Measurements from ENCODE around the gene SDC3.
A peak's percentile ranks its signal among the peaks of the same experiment; 100 is the strongest.
"Not testable (repeated sequence)": the region's sequence is repeated elsewhere in the genome, so short reads cannot be mapped to it uniquely, and the experiment has no call there.

Gene SDC3

DNA sequence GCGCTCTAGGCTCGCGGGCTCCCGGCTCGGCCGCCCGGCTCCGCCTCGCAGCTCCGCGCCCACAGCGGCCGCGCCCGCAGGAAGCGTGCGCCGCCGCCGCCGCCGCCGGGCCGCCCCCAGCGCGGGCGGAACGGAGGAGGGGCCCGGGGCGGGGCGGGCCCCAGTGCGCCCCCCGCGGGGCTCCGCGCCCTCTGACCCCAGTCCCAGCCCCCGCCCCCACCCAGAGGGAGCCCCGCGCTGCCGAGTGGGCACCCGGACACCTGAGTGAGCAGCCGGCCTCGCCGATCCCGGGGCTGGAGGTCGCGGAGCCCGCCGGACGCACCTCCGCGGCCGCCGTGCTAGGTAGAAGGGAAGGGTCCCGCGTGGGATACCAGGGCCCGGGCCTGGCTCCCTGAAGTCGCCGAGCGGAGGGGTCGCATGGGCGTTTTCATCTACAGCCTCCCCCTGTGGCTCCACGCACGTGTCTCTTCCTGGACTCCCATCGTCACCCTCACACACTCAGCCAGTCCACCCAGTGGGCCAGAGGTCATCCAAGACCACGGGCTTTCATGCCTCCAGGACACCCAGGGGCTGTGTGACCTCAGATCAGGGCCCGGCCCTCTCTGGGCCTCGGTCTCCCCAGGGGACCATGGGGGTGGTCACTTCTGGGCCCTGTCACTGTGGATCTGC lies at the start of gene SDC3:
TSS of gene SDC3 (minus strand) at position 63 of the 669 bp plus-strand sequence. CDS start 172 bp downstream, outside the sequence.
- no peak for DNase-seq

GRCh38 chr1:30957560-30958222 lies 49.1 kb upstream of the SDC3 start:
- DNase-seq: no peak

GRCh38 chr1:30955448-30956015 lies 47.0 kb upstream of the SDC3 start:
- DNase-seq: no peak

DNA sequence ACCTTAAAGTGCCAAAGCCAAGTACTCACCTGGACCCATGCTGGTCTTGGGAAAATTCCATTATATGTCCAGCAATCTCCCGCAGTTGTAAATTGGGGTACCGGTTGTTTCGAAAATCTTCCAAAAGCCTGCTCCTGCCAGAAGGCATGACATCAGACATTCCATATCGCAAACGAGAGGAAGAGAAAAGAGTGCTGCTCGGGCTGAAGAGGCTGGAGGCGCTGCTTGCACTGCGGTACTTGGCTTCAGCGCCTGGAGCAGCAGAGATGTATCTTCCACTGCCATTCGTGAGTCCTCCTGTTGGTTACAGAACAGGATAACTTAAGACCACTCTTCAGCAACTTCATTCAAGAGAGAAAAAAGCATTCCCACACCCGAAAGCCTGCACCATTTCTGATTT lies 45.1 kb upstream of the SDC3 start:
- DNase-seq: no peak

DNA sequence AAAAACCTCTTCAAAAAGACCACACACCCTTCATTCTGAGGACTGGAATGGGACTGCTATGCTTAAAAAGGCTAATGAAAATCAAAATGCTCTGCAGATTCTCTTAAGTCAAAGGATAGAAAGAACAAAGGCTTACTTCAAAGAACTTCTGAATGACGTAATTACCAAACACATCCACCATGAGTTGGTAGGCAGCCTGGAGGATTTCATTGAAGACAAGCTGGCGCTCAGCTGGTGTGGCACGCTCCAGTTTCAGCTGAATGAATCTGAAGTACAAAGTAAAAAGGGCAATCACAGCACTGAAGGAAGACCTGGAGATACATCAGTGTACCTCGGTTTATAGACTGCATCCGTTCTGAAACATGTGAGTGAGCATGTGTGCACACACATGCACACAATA lies 43.5 kb upstream of the SDC3 start:
- DNase-seq: no peak

GRCh38 chr1:30950700-30951099 lies 42.1 kb upstream of the SDC3 start:
- DNase-seq: no peak

DNA sequence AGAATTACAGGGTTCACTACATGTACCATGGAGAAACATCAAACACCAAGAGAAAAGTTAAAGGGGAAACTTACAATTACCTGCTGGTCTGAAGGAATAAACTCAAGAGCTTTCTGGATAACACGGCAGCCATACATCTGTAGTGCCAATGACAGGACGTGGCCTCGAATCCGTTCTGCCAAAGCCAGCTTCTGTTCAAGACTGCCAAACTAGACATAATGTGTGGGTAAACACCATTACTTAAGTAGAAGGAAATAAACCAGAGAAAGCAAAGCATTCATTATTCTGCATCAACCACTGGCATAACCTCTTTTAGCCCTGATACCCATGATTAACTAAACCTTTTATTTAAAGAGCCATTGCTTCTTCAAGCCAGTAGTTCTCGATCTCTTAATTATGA lies 41.5 kb upstream of the SDC3 start:
- no peak for DNase-seq

- not testable (repeated sequence) for DNase-seq
These were observed 40.9 kb upstream of the SDC3 start for GRCh38 chr1:30949487-30949838.

GRCh38 chr1:30948813-30949486 lies 40.4 kb upstream of the SDC3 start:
- DNase-seq: not testable (repeated sequence)

- no peak for DNase-seq
These were observed 39.7 kb upstream of the SDC3 start for GRCh38 chr1:30948278-30948677.

DNA sequence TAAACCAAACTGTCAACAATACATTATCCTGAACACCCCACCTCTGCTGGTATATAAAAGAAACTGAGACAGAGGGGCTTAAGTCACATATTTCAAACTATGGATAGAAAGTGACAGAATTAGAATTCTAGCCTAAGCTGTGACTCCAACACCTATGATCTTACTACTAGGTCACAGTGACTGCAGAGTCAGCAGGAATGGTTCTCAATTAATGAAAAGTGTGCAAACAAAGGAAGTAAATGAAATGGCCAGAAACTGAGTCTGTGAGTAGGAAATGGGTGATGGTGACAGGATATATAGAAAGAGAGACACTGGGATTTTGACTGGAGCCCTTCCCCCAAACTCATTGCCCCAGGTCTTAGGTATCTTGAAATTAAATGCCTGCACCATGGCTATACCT lies 38.7 kb upstream of the SDC3 start:
- DNase-seq: no peak

DNA sequence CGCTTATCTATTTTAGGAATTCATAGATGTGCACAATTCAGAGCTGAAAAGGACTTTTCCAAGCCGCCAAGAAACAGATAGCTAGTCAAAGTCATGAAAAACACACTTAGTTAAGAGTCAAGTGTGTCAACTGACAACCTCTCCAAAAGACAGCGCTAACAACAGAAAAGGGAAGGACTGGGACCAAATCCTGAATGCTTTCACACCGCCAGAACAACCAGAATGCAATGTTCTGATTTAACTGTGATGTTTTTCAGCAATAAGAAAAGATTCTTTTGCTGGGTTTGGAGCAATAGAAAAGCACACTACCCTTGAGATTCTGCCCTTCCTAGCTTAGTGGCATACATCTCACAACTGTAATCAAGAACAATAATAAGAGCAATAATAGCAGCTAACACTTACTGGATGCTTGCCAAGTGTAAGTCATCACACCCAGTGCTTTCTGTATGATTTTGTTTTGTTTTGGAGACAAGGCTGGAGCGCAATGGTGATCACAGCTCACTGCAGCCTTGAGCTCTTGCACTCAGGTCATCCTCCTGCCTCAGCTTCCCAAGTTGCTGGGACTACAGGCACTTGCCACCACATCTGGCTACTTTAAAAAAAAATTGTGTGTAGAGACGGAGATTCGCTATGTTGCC lies 33.9 kb upstream of the SDC3 start:
- no peak for DNase-seq

DNA sequence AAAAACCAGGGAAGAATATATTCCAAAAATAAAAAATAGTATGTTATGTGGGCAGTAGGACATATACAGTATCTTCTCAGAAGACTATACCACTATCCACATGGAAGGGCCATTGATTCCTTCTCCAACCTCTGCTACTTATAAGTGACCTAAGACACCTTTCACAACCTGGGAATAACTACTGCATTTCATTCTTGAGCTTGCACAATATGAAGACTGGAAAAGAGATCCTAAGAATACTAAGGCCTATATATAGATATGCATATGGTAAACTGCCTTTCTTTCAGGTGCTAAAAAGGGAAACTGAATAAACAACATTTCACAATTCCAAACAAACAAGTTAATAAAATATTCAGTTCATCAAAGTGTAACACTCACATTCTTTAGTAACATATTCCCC lies 32.0 kb upstream of the SDC3 start:
- no peak for DNase-seq

DNA sequence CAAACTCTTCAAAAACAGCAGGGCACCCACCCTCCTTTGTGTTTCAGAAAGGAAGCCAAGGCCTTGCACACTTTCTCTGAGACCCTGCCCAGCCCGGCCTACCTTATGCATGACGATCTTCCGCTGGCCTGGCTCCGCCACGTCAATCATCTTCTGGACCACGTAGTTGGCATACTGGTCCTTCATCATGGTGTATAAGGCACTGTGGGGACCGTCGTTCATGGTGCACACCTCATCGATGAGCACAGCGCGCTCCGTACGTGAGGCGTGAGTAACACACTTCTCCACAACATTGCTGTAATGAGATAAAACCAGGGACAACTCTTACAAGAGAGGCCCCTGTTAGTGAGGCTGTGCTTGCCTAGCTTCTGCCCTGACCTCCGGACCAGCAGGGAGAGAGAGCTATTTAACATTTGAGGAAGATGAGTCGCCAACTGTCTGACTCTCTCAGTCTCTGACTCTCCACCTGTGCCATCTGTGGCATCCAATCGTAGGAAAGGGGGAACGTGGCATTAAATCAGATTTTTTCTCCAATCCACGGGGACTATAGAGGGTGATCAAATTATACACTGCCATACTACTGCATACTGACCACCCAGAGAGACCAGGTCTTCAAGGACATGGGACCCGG lies 28.1 kb upstream of the SDC3 start:
- DNase-seq: no peak

- not testable (repeated sequence) for DNase-seq
These were observed 27.2 kb upstream of the SDC3 start for GRCh38 chr1:30935758-30936157.

DNA sequence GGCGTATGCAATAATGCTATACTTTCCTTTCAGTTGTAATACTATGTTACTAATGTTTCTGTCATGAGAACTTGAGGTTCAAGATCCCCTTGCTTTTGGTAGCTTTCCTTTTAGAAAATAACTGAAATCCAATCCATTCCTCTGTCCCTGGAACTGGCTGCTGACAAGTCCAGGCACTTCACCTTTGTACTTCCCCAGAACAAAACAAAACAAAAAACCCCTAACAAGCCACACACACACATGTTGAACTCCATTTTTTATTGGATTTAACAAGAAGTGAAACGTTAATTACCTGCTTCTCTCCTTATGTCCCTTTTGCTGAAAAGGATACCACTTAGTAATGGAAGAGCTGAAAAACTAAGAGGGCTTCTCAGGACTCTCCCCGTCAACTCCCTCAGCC lies 26.1 kb upstream of the SDC3 start:
- DNase-seq: no peak

DNA sequence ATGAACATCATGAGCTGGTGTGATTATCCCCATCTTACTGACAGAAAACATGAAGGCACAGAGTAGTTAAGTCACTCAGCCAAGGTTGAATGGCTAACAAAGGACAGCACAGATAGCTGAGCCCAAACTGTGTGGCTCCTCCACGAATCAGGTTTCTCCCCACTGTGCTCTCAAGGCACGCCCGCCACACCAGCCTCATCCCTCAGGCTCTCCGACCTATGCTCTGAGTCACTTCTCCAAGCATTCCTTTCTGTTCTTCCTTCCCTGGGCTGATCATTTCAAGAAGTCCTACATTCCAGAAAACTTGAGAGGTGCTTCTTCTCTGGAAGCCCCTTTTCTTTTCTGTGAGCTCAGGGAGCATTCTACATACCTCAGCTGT lies 25.3 kb upstream of the SDC3 start:
- DNase-seq: no peak

- DNase-seq: no peak
These were observed 22.1 kb upstream of the SDC3 start for GRCh38 chr1:30930631-30931173.

DNA sequence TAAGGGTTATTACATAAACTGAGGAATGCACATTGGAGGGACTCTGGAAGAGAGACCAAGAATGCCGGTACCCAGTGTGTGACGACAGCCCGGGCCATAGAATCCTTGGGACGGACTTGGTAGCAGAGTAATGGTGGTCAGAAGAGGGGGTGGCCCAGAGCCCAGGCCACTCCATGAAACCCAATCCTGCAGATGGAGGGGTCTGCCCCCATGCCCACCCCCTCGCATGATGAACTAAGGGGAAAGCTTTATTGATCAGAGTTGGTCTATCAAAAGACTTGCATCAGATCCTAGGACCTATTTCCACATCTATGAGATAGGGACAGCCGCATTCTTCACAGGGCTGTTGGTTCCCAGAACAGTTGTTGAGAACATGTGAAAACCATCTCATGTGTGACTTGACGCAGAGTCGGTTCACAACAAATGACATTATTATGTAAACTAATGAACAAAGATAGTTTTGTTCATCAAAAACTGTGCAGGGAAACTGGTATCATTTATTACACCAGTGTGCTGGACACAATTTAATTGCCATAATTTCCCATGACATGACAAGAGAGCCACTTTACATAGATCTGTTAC lies 21.5 kb upstream of the SDC3 start:
- DNase-seq: no peak

DNA sequence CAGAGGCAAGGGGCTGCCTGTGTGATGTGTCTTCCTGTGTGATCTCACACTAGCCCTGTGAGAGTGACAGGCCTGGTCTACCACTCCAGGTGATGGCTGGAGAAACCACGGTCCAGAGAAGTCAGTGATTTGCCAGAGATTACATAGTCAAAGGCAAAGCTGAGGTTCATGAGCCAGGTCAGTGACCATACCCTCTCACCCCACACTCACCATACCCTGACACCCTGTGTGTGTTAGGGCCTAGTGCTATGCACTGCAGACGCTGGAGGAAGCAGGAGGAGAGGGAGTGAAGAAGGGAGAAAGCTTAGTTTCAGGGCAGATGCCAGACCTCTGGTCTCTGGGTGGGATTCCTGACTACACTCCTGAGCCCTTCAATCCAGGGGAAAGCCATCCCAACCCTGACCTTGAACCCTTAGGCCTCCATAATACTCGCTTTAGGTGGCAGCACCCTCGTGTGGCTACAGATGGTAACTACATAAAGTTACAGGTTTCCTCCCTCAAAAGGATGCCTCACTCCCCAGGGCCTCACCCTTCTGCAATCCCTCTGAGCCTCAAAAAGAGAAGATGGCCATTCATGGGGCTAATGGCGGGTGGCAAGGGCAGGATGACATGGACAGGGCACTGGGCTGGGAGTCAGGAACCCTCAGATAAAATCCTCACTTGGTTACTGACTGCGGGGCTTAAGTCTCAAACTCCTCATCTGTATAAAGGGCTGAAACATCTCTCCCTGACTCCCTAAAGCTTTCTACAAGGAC lies 20.8 kb upstream of the SDC3 start:
- peak; percentile 37 for DNase-seq

DNA sequence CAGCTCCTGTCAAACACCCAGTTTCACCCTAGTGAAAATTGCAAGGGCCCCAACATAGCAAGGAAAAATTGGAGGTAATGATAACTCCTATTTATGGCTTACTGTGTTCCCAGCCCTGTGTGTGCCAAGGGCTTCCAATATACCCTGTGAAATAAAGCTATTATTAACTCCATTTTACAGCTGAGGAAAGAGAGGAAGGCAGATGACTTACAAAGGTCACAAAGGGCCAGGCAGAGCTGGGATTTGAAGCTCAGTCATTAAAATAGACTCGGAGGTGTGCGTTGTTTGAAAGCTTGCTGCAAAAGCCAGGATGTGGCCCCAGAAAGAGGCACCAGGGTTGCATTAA lies 20.2 kb upstream of the SDC3 start:
- no peak for DNase-seq

GRCh38 chr1:30928171-30928570 lies 19.6 kb upstream of the SDC3 start:
- no peak for DNase-seq
